ENCODE results near the gene ADAMTS8. TPM values are rescaled to one million over a fixed set of nuclear protein-coding genes. Genes with fewer than 3 reads are reported as not detected.

The ADAMTS8 gene
- total RNA-seq, 1 donor = 2.6 TPM

- no peak overlapping the region for H3K4me3 ChIP-seq (ENCODE audit: low read depth, low read length)
- peak; percentile 67 for TF ChIP-seq CTCF (IDR thresholded peaks at IDR 0.05; ENCODE audit: insufficient read depth, low read length)
- peak; percentile 87 for DNase-seq (ENCODE audit: low read depth)
Measured at GRCh38 chr11:130390071-130390758, 38.2 kb downstream of the ADAMTS8 start.

GRCh38 chr11:130389335-130389935, 39.0 kb downstream of the ADAMTS8 start:
- H3K4me3 ChIP-seq (ENCODE audit: low read depth, low read length) = no peak overlapping the region
- DNase-seq (ENCODE audit: low read depth) = peak; percentile 21

GRCh38 chr11:130388607-130389205, 39.7 kb downstream of the ADAMTS8 start:
- no peak for TF ChIP-seq CTCF (IDR thresholded peaks at IDR 0.05; ENCODE audit: insufficient read depth, low read length)
- H3K4me3 ChIP-seq (ENCODE audit: low read depth, low read length) = no peak overlapping the region
- no peak for DNase-seq (ENCODE audit: low read depth)

More at GRCh38 chr11:130389335-130389935, 39.0 kb downstream of the ADAMTS8 start:
- no peak for TF ChIP-seq CTCF (IDR thresholded peaks at IDR 0.05; ENCODE audit: insufficient read depth, low read length)

GRCh38 chr11:130386056-130386455, 42.4 kb downstream of the ADAMTS8 start:
- no peak for DNase-seq (ENCODE audit: low read depth)
- H3K4me3 ChIP-seq (ENCODE audit: low read depth, low read length) = no peak overlapping the region
- TF ChIP-seq CTCF (IDR thresholded peaks at IDR 0.05; ENCODE audit: insufficient read depth, low read length) = no peak

- no peak for TF ChIP-seq CTCF (IDR thresholded peaks at IDR 0.05; ENCODE audit: insufficient read depth, low read length)
- DNase-seq (ENCODE audit: low read depth) = peak; percentile 65
- no peak overlapping the region for H3K4me3 ChIP-seq (ENCODE audit: low read depth, low read length)
Measured at GRCh38 chr11:130383344-130384211, 44.8 kb downstream of the ADAMTS8 start.

GRCh38 chr11:130381317-130381716, 47.1 kb downstream of the ADAMTS8 start:
- no peak overlapping the region for H3K4me3 ChIP-seq (ENCODE audit: low read depth, low read length)
- no peak for TF ChIP-seq CTCF (IDR thresholded peaks at IDR 0.05; ENCODE audit: insufficient read depth, low read length)
- DNase-seq (ENCODE audit: low read depth) = no peak
